ENCODE data around the gene CNTNAP2.

CNTNAP2 gene

GRCh38 chr7:147251751-147252325, 1135.2 kb downstream of the CNTNAP2 start:
- H3K9me3 ChIP-seq (replicated peaks in 1 of 11) = no peaks in the 10 kb centered on the region
- H3K4me2 ChIP-seq = no peak overlapping the region
- H3K36me3 ChIP-seq = no peaks in the 10 kb centered on the region
- no peak overlapping the region for H3K4me3 ChIP-seq
- no peaks in the 10 kb centered on the region for H4K20me1 ChIP-seq
- no peaks in the 10 kb centered on the region for H3K27me3 ChIP-seq
- no peak for TF ChIP-seq Cebpa-rat (IDR thresholded peaks at IDR 0.05)
- no peak overlapping the region for H3K27ac ChIP-seq
- H3K4me1 ChIP-seq = no peaks in the 10 kb centered on the region
- H3K9ac ChIP-seq = no peak overlapping the region

- no peak overlapping the region for H3K27ac ChIP-seq
- H4K20me1 ChIP-seq = no peaks in the 10 kb centered on the region
- H3K4me2 ChIP-seq = no peak overlapping the region
- no peaks in the 10 kb centered on the region for H3K36me3 ChIP-seq
- no peak for TF ChIP-seq Cebpa-rat (IDR thresholded peaks at IDR 0.05)
- peaks cover 0 to 15% (median 12%) of the 10 kb centered on the region in 10 experiments; a peak in 15 of 20 replicates for H3K4me1 ChIP-seq
- H3K27me3 ChIP-seq = no peaks in the 10 kb centered on the region
- no peak overlapping the region for H3K4me3 ChIP-seq
- no peaks in the 10 kb centered on the region for H3K9me3 ChIP-seq (replicated peaks in 1 of 11)
- H3K9ac ChIP-seq = no peak overlapping the region
Observed at GRCh38 chr7:147261693-147262092, 1145.1 kb downstream of the CNTNAP2 start.

- H3K4me3 ChIP-seq = no peak overlapping the region
- peak overlapping the region in 3 of 11 experiments; percentile 42 to 57 (median 54); a peak in 5 of 22 replicates for H3K4me2 ChIP-seq
- H3K27me3 ChIP-seq = no peaks in the 10 kb centered on the region
- H4K20me1 ChIP-seq = no peaks in the 10 kb centered on the region
- H3K9ac ChIP-seq = no peak overlapping the region
- H3K36me3 ChIP-seq = no peaks in the 10 kb centered on the region
- no peaks in the 10 kb centered on the region for H3K9me3 ChIP-seq (replicated peaks in 1 of 11)
- H3K4me1 ChIP-seq = peaks cover 0 to 15% (median 12%) of the 10 kb centered on the region in 10 experiments; a peak in 15 of 20 replicates
- H3K27ac ChIP-seq = no peak overlapping the region
- no peak for TF ChIP-seq Cebpa-rat (IDR thresholded peaks at IDR 0.05)
Observed at GRCh38 chr7:147265528-147265927, 1148.9 kb downstream of the CNTNAP2 start.

GRCh38 chr7:147276106-147276505, 1159.5 kb downstream of the CNTNAP2 start:
- Histone ChIP-seq H3K9me3 (replicated peaks in 1 of 11) (peaks cover 0 to 3% (median 0%) of the 10 kb centered on the region in 11 experiments; a peak in 1 of 22 replicates), H3K27me3 (no peaks in the 10 kb centered on the region), H3K4me1 (no peaks in the 10 kb centered on the region), H3K9ac (no peak overlapping the region), H3K27ac (no peak overlapping the region), H3K4me3 (no peak overlapping the region), H4K20me1 (no peaks in the 10 kb centered on the region), H3K36me3 (no peaks in the 10 kb centered on the region), H3K4me2 (no peak overlapping the region)
- TF ChIP-seq Cebpa-rat (IDR thresholded peaks at IDR 0.05) = no peak

- Histone ChIP-seq H3K4me3 (no peak overlapping the region), H3K36me3 (no peaks in the 10 kb centered on the region), H3K4me1 (no peaks in the 10 kb centered on the region), H3K27me3 (no peaks in the 10 kb centered on the region), H3K27ac (no peak overlapping the region), H4K20me1 (no peaks in the 10 kb centered on the region), H3K9me3 (replicated peaks in 1 of 11) (peaks cover 0 to 3% (median 0%) of the 10 kb centered on the region in 11 experiments; a peak in 1 of 22 replicates), H3K9ac (no peak overlapping the region), H3K4me2 (no peak overlapping the region)
- no peak for TF ChIP-seq Cebpa-rat (IDR thresholded peaks at IDR 0.05)
Observed at GRCh38 chr7:147276783-147277370, 1160.3 kb downstream of the CNTNAP2 start.

- H3K4me3 ChIP-seq = no peak overlapping the region
- H4K20me1 ChIP-seq = no peaks in the 10 kb centered on the region
- H3K4me2 ChIP-seq = no peak overlapping the region
- no peaks in the 10 kb centered on the region for H3K4me1 ChIP-seq
- H3K9ac ChIP-seq = no peak overlapping the region
- no peak overlapping the region for H3K27ac ChIP-seq
- TF ChIP-seq Cebpa-rat (IDR thresholded peaks at IDR 0.05) = no peak
- peaks cover 0 to 3% (median 0%) of the 10 kb centered on the region in 11 experiments; a peak in 1 of 22 replicates for H3K9me3 ChIP-seq (replicated peaks in 1 of 11)
- H3K36me3 ChIP-seq = no peaks in the 10 kb centered on the region
- no peaks in the 10 kb centered on the region for H3K27me3 ChIP-seq
Observed at GRCh38 chr7:147279514-147279913, 1162.9 kb downstream of the CNTNAP2 start.

GRCh38 chr7:147279964-147280374, 1163.4 kb downstream of the CNTNAP2 start:
- Histone ChIP-seq H3K4me1 (no peaks in the 10 kb centered on the region), H3K9ac (no peak overlapping the region), H3K4me2 (no peak overlapping the region), H3K9me3 (replicated peaks in 1 of 11) (peaks cover 0 to 2% (median 0%) of the 10 kb centered on the region in 11 experiments; a peak in 1 of 22 replicates), H3K36me3 (no peaks in the 10 kb centered on the region), H3K27me3 (no peaks in the 10 kb centered on the region), H3K4me3 (no peak overlapping the region), H4K20me1 (no peaks in the 10 kb centered on the region), H3K27ac (no peak overlapping the region)
- TF ChIP-seq Cebpa-rat (IDR thresholded peaks at IDR 0.05) = no peak

- H3K9me3 ChIP-seq (replicated peaks in 1 of 11) = no peaks in the 10 kb centered on the region
- TF ChIP-seq Cebpa-rat (IDR thresholded peaks at IDR 0.05) = no peak
- H3K9ac ChIP-seq = no peak overlapping the region
- no peak overlapping the region for H3K4me3 ChIP-seq
- H3K4me1 ChIP-seq = no peaks in the 10 kb centered on the region
- no peak overlapping the region for H3K27ac ChIP-seq
- no peaks in the 10 kb centered on the region for H3K27me3 ChIP-seq
- H4K20me1 ChIP-seq = no peaks in the 10 kb centered on the region
- no peaks in the 10 kb centered on the region for H3K36me3 ChIP-seq
- H3K4me2 ChIP-seq = no peak overlapping the region
Observed at GRCh38 chr7:147282204-147282603, 1165.6 kb downstream of the CNTNAP2 start.

- Histone ChIP-seq H4K20me1 (no peaks in the 10 kb centered on the region), H3K27me3 (no peaks in the 10 kb centered on the region), H3K9ac (no peak overlapping the region), H3K9me3 (replicated peaks in 1 of 11) (no peaks in the 10 kb centered on the region), H3K4me1 (peaks cover 0 to 7% (median 0%) of the 10 kb centered on the region in 10 experiments; a peak in 4 of 20 replicates), H3K36me3 (no peaks in the 10 kb centered on the region), H3K4me2 (no peak overlapping the region), H3K27ac (no peak overlapping the region), H3K4me3 (no peak overlapping the region)
- TF ChIP-seq Cebpa-rat (IDR thresholded peaks at IDR 0.05) = no peak
Observed at GRCh38 chr7:147296201-147296600, 1179.6 kb downstream of the CNTNAP2 start.

- Histone ChIP-seq H3K9ac (no peak overlapping the region), H3K4me1 (peaks cover 0 to 7% (median 0%) of the 10 kb centered on the region in 10 experiments; a peak in 4 of 20 replicates), H3K27ac (no peak overlapping the region), H3K36me3 (no peaks in the 10 kb centered on the region), H3K9me3 (replicated peaks in 1 of 11) (no peaks in the 10 kb centered on the region), H4K20me1 (no peaks in the 10 kb centered on the region), H3K4me3 (no peak overlapping the region), H3K4me2 (no peak overlapping the region), H3K27me3 (no peaks in the 10 kb centered on the region)
- TF ChIP-seq Cebpa-rat (IDR thresholded peaks at IDR 0.05) = no peak
Observed at GRCh38 chr7:147296986-147297385, 1180.4 kb downstream of the CNTNAP2 start.

Data from BLaER1 treated with 17β-estradiol and CSF1 and Interleukin-3, amounts not matched to agents 10 nM and 100 nM (cell line).